NT2/D1 (cell line): ENCODE data around the gene CD22.

ENCODE experiments used
- SUZ12 ChIP-seq: IDR thresholded peaks from 2 replicates; pipeline ENCODE4 v1.6.1; 2011; ENCODE audit not compliant: insufficient read length, insufficient read depth; ENCODE audit errors: extremely low read depth
- YY1 ChIP-seq: IDR thresholded peaks from 2 replicates; pipeline ENCODE4 v1.6.1; 2011; ENCODE audit not compliant: insufficient read length, insufficient read depth
- ZNF274 ChIP-seq: IDR thresholded peaks from 2 replicates; pipeline ENCODE4 v1.6.1; 2011; ENCODE audit warnings: mild to moderate bottlenecking, low read depth, low read length

DNA sequence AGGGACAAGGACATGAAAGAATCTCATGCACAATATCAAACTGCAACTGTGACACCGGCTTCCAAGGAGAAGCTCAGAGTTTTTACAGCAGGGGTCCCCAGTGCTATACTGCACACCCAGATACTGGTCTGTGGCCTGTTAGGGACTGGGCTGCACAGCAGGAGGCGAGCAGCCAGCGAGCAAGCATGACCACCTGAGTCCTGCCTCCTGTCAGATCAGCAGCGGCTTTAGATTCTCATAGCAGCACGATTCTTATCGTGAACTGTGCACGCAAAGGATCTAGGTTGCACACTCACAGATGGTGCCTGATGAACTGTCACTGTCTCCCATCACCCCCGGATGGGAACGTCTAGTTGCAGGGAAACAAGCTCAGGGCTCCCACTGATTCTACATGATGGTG lies 13.1 kb upstream of the CD22 start:
- TF ChIP-seq YY1 (no peak), ZNF274 (no peak), SUZ12 (no peak)
